Measurements from ENCODE around the gene ATF7IP2.
"Not testable (repeated sequence)": the region's sequence is repeated elsewhere in the genome, so short reads cannot be mapped to it uniquely, and the experiment has no call there.

The ATF7IP2 gene

GRCh38 chr16:10352262-10352661 is 33.6 kb upstream of the ATF7IP2 start:
- no peak overlapping the region for H3K27ac ChIP-seq
- TF ChIP-seq CTCF (conservative IDR thresholded peaks at IDR 0.05) (no peak), ZFX (IDR thresholded peaks at IDR 0.05) (no peak)

- TF ChIP-seq CTCF (conservative IDR thresholded peaks at IDR 0.05) (no peak), ZFX (IDR thresholded peaks at IDR 0.05) (no peak)
- no peak overlapping the region for H3K27ac ChIP-seq
These were observed 30.3 kb upstream of the ATF7IP2 start for GRCh38 chr16:10355589-10355988.

- H3K27ac ChIP-seq: no peak overlapping the region
- no peak for TF ChIP-seq CTCF (conservative IDR thresholded peaks at IDR 0.05)
- TF ChIP-seq ZFX (IDR thresholded peaks at IDR 0.05): no peak
These were observed 28.7 kb upstream of the ATF7IP2 start for GRCh38 chr16:10356870-10357842.

- H3K27ac ChIP-seq: not testable (repeated sequence)
These were observed 24.1 kb upstream of the ATF7IP2 start for GRCh38 chr16:10361747-10362076.

- no peak for TF ChIP-seq CTCF (conservative IDR thresholded peaks at IDR 0.05)
- H3K27ac ChIP-seq: no peak overlapping the region
These were observed 23.6 kb upstream of the ATF7IP2 start for GRCh38 chr16:10362077-10362863.

- not testable (repeated sequence) for H3K27ac ChIP-seq
These were observed 23.0 kb upstream of the ATF7IP2 start for GRCh38 chr16:10362864-10363197.

- H3K27ac ChIP-seq: not testable (repeated sequence)
These were observed 19.2 kb upstream of the ATF7IP2 start for GRCh38 chr16:10366619-10367018.

- H3K27ac ChIP-seq: no peak overlapping the region
- TF ChIP-seq ZFX (IDR thresholded peaks at IDR 0.05) (no peak), CTCF (conservative IDR thresholded peaks at IDR 0.05) (no peak)
These were observed 18.2 kb upstream of the ATF7IP2 start for GRCh38 chr16:10367616-10368188.
